MM.1S (cell line): ENCODE measurements around the gene KAT6B.

ENCODE experiments used
- DNase-seq: peaks from one replicate; pipeline ENCODE4 v3.0.0-alpha.2; 2015
- H2AFZ ChIP-seq: fragments of 300-600 bp; sonication (generic); 2 replicates; pipeline ENCODE4 v1.6.0; 2016; ENCODE audit warnings: antibody characterized with exemption, low read length
- H3F3A ChIP-seq: fragments of 300-600 bp; sonication (generic); 2 replicates; pipeline ENCODE4 v1.6.1; 2016; ENCODE audit warnings: mild to moderate bottlenecking, antibody characterized with exemption, low read length, moderate library complexity, mixed read lengths; ENCODE audit not compliant: insufficient read depth
- H3K27ac ChIP-seq: fragments of 300-600 bp; sonication (generic); 2 replicates; pipeline ENCODE4 v1.5.1; 2016; ENCODE audit warnings: mild to moderate bottlenecking, low read length
- H3K27me3 ChIP-seq: fragments of 300-600 bp; sonication (generic); replicated peaks from 2 replicates; pipeline ENCODE4 v1.6.0; 2016; ENCODE audit warnings: low read length; ENCODE audit not compliant: insufficient read depth
- H3K36me3 ChIP-seq: fragments of 300-600 bp; sonication (generic); replicated peaks from 2 replicates; pipeline ENCODE4 v1.6.1; 2016; ENCODE audit warnings: mild to moderate bottlenecking, low read length, mixed read lengths; ENCODE audit not compliant: insufficient read depth
- H3K4me1 ChIP-seq: fragments of 300-600 bp; sonication (generic); 2 replicates; pipeline ENCODE4 v1.6.1; 2016; ENCODE audit warnings: low read length, mixed read lengths
- H3K4me2 ChIP-seq: fragments of 300-600 bp; sonication (generic); 2 replicates; pipeline ENCODE4 v1.6.0; 2016; ENCODE audit warnings: low read depth, low read length
- H3K4me3 ChIP-seq: fragments of 300-600 bp; sonication (generic); 2 replicates; pipeline ENCODE4 v1.5.1; 2016; ENCODE audit warnings: low read length, mixed read lengths
- H3K79me2 ChIP-seq: fragments of 300-600 bp; sonication (generic); 2 replicates; pipeline ENCODE4 v1.6.1; 2016; ENCODE audit warnings: mixed run types, low read length, mixed read lengths
- H3K9ac ChIP-seq: fragments of 300-600 bp; sonication (generic); 2 replicates; pipeline ENCODE4 v1.6.1; 2016; ENCODE audit warnings: low read length, mixed read lengths
- H3K9me2 ChIP-seq: fragments of 300-600 bp; sonication (generic); replicated peaks from 2 replicates; pipeline ENCODE4 v1.6.1; 2016; ENCODE audit warnings: mild to moderate bottlenecking, low read length, mixed read lengths; ENCODE audit not compliant: insufficient read depth
- H3K9me3 ChIP-seq: fragments of 300-600 bp; sonication (generic); replicated peaks from 2 replicates; pipeline ENCODE4 v1.6.1; 2016; ENCODE audit warnings: mild to moderate bottlenecking, low read length, mixed read lengths; ENCODE audit not compliant: insufficient read depth
- H4K20me1 ChIP-seq: fragments of 300-600 bp; sonication (generic); 2 replicates; pipeline ENCODE4 v1.6.1; 2016; ENCODE audit warnings: mild to moderate bottlenecking, low read length, moderate library complexity, mixed read lengths; ENCODE audit not compliant: insufficient read depth
- EZH2 ChIP-seq: fragments of 300-600 bp; sonication (generic); optimal IDR thresholded peaks from 2 replicates; pipeline ENCODE3; 2017; ENCODE audit warnings: low read depth, mild to moderate bottlenecking, antibody characterized with exemption, low read length, mixed read lengths
- EZH2phosphoT487 ChIP-seq: fragments of 300-600 bp; sonication (generic); IDR thresholded peaks from 2 replicates; pipeline ENCODE4 v1.6.1; 2018; ENCODE audit warnings: antibody characterized with exemption, low read length
- TF ChIP-seq, protein P1 (sequence below): fragments of 300-600 bp; sonication (generic); IDR thresholded peaks from 2 replicates; pipeline ENCODE4 v1.5.1; 2016; ENCODE audit warnings: antibody characterized with exemption, low read length, mixed read lengths

KAT6B gene

DNA sequence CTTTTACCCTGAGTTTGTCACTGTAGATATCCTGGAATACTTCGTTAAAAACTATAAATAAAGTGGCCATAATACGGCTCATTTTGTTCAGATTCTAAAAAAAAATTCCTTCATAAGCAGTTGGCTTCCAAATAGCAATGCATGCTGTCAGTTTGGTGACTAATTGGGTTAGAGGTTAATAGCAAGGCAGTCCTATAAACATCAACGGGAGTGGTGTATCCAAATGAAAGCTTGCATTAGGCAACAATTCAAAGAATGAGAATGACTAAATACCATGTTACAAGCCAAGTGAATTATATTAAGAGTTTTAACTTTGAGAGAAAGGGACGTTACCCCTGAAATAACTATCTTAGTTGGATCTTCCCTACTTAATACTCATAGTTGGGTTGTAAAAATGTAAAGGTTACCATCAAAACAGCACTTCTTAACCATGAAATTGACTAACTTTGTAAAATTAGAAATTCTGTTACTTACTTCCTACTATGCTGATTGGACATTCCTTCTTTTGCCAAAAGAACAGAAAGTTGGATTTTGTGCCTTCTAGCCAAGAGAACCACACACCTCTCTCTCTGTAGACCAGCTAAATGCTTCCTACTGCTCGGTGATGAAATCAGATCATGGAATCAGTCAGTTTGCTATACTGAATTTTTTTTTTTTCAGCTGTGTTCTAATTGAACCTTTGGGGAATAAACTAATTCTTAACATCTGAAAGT, 98.0 kb downstream of the KAT6B start:
- no peak for DNase-seq
- H3K27ac ChIP-seq = no peak overlapping the region
- no peak overlapping the region for H2AFZ ChIP-seq
- H3K9me2 ChIP-seq = no peaks in the 10 kb centered on the region
- H3K27me3 ChIP-seq = no peaks in the 10 kb centered on the region
- no peaks in the 10 kb centered on the region for H3F3A ChIP-seq
- H3K4me3 ChIP-seq = no peak overlapping the region
- no peaks in the 10 kb centered on the region for H3K36me3 ChIP-seq
- TF ChIP-seq, protein P1, sequence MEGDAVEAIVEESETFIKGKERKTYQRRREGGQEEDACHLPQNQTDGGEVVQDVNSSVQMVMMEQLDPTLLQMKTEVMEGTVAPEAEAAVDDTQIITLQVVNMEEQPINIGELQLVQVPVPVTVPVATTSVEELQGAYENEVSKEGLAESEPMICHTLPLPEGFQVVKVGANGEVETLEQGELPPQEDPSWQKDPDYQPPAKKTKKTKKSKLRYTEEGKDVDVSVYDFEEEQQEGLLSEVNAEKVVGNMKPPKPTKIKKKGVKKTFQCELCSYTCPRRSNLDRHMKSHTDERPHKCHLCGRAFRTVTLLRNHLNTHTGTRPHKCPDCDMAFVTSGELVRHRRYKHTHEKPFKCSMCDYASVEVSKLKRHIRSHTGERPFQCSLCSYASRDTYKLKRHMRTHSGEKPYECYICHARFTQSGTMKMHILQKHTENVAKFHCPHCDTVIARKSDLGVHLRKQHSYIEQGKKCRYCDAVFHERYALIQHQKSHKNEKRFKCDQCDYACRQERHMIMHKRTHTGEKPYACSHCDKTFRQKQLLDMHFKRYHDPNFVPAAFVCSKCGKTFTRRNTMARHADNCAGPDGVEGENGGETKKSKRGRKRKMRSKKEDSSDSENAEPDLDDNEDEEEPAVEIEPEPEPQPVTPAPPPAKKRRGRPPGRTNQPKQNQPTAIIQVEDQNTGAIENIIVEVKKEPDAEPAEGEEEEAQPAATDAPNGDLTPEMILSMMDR = no peak
- TF ChIP-seq EZH2 = no peak
- no peak for TF ChIP-seq EZH2phosphoT487
- H3K4me1 ChIP-seq = peaks cover 6% of the 10 kb centered on the region
- no peaks in the 10 kb centered on the region for H3K9me3 ChIP-seq
- peaks cover 33% of the 10 kb centered on the region for H3K79me2 ChIP-seq
- H3K9ac ChIP-seq = no peak overlapping the region
- no peak overlapping the region for H3K4me2 ChIP-seq
- H4K20me1 ChIP-seq = no peaks in the 10 kb centered on the region

DNA sequence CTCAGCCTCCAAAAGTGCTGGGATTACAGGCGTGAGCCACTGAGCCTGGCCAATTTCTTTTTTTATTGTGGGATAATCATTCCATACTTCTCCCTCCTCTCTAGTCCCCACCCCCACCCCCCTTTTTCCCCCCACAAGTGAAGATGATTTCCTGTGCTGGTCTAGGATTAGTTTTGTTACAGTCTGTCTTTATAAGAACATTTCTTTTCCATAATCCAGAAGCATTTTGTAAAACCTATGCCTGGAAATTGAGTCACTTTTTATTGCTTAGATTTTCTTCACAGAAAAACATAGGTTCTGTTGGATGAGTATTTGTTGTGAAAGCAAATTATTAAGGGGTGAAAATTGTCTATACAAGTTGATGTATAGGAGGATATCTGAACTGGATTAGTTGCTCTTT, 98.9 kb downstream of the KAT6B start:
- no peak for TF ChIP-seq EZH2phosphoT487
- TF ChIP-seq EZH2 = no peak
- TF ChIP-seq, protein P1 = no peak
- Histone ChIP-seq H3K4me3 (no peak overlapping the region), H3K79me2 (peaks cover 35% of the 10 kb centered on the region), H3K27me3 (no peaks in the 10 kb centered on the region), H3K4me1 (0 out of 2 replicates have a peak, but pooled peaks cover under 1% of the 10 kb centered on the region), H3K27ac (no peak overlapping the region), H2AFZ (no peak overlapping the region), H3F3A (no peaks in the 10 kb centered on the region), H4K20me1 (no peaks in the 10 kb centered on the region), H3K9me3 (no peaks in the 10 kb centered on the region), H3K9me2 (no peaks in the 10 kb centered on the region), H3K36me3 (no peaks in the 10 kb centered on the region), H3K9ac (no peak overlapping the region), H3K4me2 (no peak overlapping the region)
- DNase-seq = no peak

DNA sequence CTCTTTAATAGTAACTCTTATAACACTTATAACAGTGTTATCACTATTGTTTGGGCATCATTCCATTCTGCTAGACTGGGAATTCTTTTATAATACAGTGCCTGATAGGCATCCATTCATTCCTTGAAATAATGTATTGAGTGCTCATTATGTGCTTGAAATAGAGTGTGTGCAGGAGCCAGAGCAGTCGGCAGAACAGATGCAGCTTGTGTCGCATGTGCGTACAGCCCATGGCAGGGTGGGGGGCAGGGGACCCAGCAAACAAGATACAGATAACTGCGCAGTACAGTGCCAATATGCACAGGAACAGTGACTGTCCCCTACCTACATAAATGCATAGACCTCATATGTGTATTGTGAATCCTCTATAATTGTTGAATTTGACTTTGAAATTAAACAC, 99.3 kb downstream of the KAT6B start:
- H3K4me1 ChIP-seq = no peaks in the 10 kb centered on the region
- TF ChIP-seq EZH2 = no peak
- TF ChIP-seq, protein P1 = no peak
- no peak for TF ChIP-seq EZH2phosphoT487
- DNase-seq = no peak

More for the DNA sequence above, 99.3 kb downstream of the KAT6B start:
- Histone ChIP-seq H3F3A (no peaks in the 10 kb centered on the region), H2AFZ (no peak overlapping the region), H3K4me2 (no peak overlapping the region), H3K9me2 (no peaks in the 10 kb centered on the region), H3K4me3 (no peak overlapping the region), H3K9me3 (no peaks in the 10 kb centered on the region), H3K27me3 (no peaks in the 10 kb centered on the region), H3K36me3 (no peaks in the 10 kb centered on the region), H3K9ac (no peak overlapping the region), H3K27ac (no peak overlapping the region), H4K20me1 (no peaks in the 10 kb centered on the region), H3K79me2 (peaks cover 32% of the 10 kb centered on the region)
